DOHH2 (cell line): Measurements from ENCODE around the gene ARFRP1.
"Not testable (repeated sequence)": the region's sequence is repeated elsewhere in the genome, so short reads cannot be mapped to it uniquely, and the experiment has no call there.

ENCODE experiments used
- H3F3A ChIP-seq: fragments of 200-600 bp; sonication (generic), shearing (Covaris generic); 2 replicates; pipeline ENCODE4 v1.6.0; 2016; ENCODE audit warnings: antibody characterized with exemption, mild to moderate bottlenecking; ENCODE audit not compliant: control insufficient read depth, insufficient read depth
- H3K27ac ChIP-seq: fragments of 200-600 bp; sonication (generic); 2 replicates; pipeline ENCODE4 v1.5.1; 2014; ENCODE audit warnings: low read depth, mild to moderate bottlenecking, low read length, moderate library complexity
- H3K27me3 ChIP-seq: fragments of 200-600 bp; sonication (generic); 2 replicates; pipeline ENCODE4 v1.6.1; 2014; ENCODE audit warnings: mild to moderate bottlenecking, low read length, mixed read lengths; ENCODE audit not compliant: control insufficient read depth
- H3K36me3 ChIP-seq: fragments of 200-600 bp; sonication (generic); 2 replicates; pipeline ENCODE4 v1.6.1; 2014; ENCODE audit warnings: mild to moderate bottlenecking, low read length, moderate library complexity, mixed read lengths; ENCODE audit not compliant: control insufficient read depth
- H3K4me1 ChIP-seq: fragments of 200-600 bp; sonication (generic); 2 replicates; pipeline ENCODE4 v1.6.1; 2014; ENCODE audit warnings: mild to moderate bottlenecking, low read length, mixed read lengths; ENCODE audit not compliant: control insufficient read depth
- H3K4me2 ChIP-seq: fragments of 200-600 bp; sonication (generic); 2 replicates; pipeline ENCODE4 v1.6.0; 2014; ENCODE audit warnings: mild to moderate bottlenecking, low read length, moderate library complexity
- H3K4me3 ChIP-seq: fragments of 200-600 bp; sonication (generic); 2 replicates; pipeline ENCODE4 v1.5.1; 2014; ENCODE audit warnings: mild to moderate bottlenecking, low read length, mixed read lengths
- H3K79me2 ChIP-seq: fragments of 200-600 bp; sonication (generic); 2 replicates; pipeline ENCODE4 v1.6.1; 2014; ENCODE audit warnings: mild to moderate bottlenecking, low read length, mixed read lengths; ENCODE audit not compliant: control insufficient read depth
- H3K9me2 ChIP-seq: fragments of 200-600 bp; sonication (generic); replicated peaks from 2 replicates; pipeline ENCODE4 v1.6.1; 2014; ENCODE audit warnings: mild to moderate bottlenecking, low read length, mixed read lengths; ENCODE audit not compliant: control insufficient read depth
- H3K9me3 ChIP-seq: fragments of 200-600 bp; sonication (generic); 2 replicates; pipeline ENCODE4 v1.6.1; 2014; ENCODE audit warnings: antibody characterized with exemption, low read length, mixed read lengths; ENCODE audit not compliant: control insufficient read depth, insufficient read depth
- H4K20me1 ChIP-seq: fragments of 200-600 bp; sonication (generic); 2 replicates; pipeline ENCODE4 v1.6.0; 2014; ENCODE audit warnings: low read depth, mild to moderate bottlenecking, antibody characterized with exemption, low read length, moderate library complexity; ENCODE audit not compliant: control insufficient read depth, insufficient read depth
- EZH2phosphoT487 ChIP-seq: fragments of 200-600 bp; sonication (generic); IDR thresholded peaks from 2 replicates; pipeline ENCODE4 v1.6.1; 2017; ENCODE audit warnings: borderline replicate concordance, mild to moderate bottlenecking, antibody characterized with exemption, low read length, moderate library complexity, mixed read lengths
- TF ChIP-seq, protein P1 (sequence below): fragments of 200-600 bp; sonication (generic); IDR thresholded peaks from one replicate; pipeline ENCODE4 v1.5.1; 2014; ENCODE audit warnings: antibody characterized with exemption, mild to moderate bottlenecking, low read depth, low read length; ENCODE audit not compliant: poor library complexity, severe bottlenecking

Gene ARFRP1

GRCh38 chr20:63661108-63661507, 46.7 kb downstream of the ARFRP1 start:
- Histone ChIP-seq H3K27ac (no peak overlapping the region), H4K20me1 (peaks cover 8% of the 10 kb centered on the region; the same call in 1 of the 2 replicates), H3F3A (no peaks in the 10 kb centered on the region), H3K79me2 (peaks cover 23% of the 10 kb centered on the region), H3K4me1 (peaks cover 17% of the 10 kb centered on the region), H3K4me3 (no peak overlapping the region), H3K9me2 (no peaks in the 10 kb centered on the region), H3K27me3 (no peaks in the 10 kb centered on the region), H3K4me2 (no peak overlapping the region), H3K36me3 (peaks cover 42% of the 10 kb centered on the region), H3K9me3 (no peaks in the 10 kb centered on the region)
- TF ChIP-seq EZH2phosphoT487, result no peak
- TF ChIP-seq, protein P1, sequence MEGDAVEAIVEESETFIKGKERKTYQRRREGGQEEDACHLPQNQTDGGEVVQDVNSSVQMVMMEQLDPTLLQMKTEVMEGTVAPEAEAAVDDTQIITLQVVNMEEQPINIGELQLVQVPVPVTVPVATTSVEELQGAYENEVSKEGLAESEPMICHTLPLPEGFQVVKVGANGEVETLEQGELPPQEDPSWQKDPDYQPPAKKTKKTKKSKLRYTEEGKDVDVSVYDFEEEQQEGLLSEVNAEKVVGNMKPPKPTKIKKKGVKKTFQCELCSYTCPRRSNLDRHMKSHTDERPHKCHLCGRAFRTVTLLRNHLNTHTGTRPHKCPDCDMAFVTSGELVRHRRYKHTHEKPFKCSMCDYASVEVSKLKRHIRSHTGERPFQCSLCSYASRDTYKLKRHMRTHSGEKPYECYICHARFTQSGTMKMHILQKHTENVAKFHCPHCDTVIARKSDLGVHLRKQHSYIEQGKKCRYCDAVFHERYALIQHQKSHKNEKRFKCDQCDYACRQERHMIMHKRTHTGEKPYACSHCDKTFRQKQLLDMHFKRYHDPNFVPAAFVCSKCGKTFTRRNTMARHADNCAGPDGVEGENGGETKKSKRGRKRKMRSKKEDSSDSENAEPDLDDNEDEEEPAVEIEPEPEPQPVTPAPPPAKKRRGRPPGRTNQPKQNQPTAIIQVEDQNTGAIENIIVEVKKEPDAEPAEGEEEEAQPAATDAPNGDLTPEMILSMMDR, result no peak

- Histone ChIP-seq H3K4me2 (no peak overlapping the region), H3F3A (no peaks in the 10 kb centered on the region), H3K4me1 (peaks cover 17% of the 10 kb centered on the region), H3K36me3 (peaks cover 37% of the 10 kb centered on the region), H3K27me3 (no peaks in the 10 kb centered on the region), H3K4me3 (no peak overlapping the region), H3K79me2 (peaks cover 23% of the 10 kb centered on the region), H4K20me1 (peaks cover 8% of the 10 kb centered on the region; the same call in 1 of the 2 replicates), H3K9me3 (no peaks in the 10 kb centered on the region), H3K27ac (no peak overlapping the region), H3K9me2 (no peaks in the 10 kb centered on the region)
- TF ChIP-seq, protein P1, result no peak
- TF ChIP-seq EZH2phosphoT487, result no peak
These were observed 47.2 kb downstream of the ARFRP1 start for GRCh38 chr20:63660622-63661021.

GRCh38 chr20:63660174-63660573, 47.6 kb downstream of the ARFRP1 start:
- not testable (repeated sequence) for H3K4me3 ChIP-seq, H3K9me3 ChIP-seq, H3K27ac ChIP-seq, H3K4me2 ChIP-seq, H4K20me1 ChIP-seq, H3K9me2 ChIP-seq, H3F3A ChIP-seq, H3K27me3 ChIP-seq
- Histone ChIP-seq H3K79me2 (peaks cover 23% of the 10 kb centered on the region), H3K36me3 (peaks cover 35% of the 10 kb centered on the region), H3K4me1 (peaks cover 17% of the 10 kb centered on the region)

DNA sequence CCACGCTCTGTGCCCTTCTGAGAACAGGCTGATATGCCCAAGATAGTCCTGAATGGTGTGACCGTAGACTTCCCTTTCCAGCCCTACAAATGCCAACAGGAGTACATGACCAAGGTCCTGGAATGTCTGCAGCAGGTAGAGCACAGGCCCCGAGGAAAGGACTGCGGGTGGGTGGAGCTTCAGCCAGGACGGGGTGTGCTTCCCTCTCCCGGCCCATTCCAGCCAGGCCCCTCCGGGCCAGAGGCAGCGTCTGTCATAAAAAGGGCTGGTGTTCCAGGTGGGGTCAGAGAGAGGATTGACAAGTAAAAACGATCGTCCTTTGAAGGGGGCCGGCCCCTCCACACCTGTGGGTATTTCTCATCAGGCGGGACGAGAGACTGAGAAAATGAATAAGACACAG, 48.4 kb downstream of the ARFRP1 start:
- TF ChIP-seq, protein P1, result no peak
- no peak for TF ChIP-seq EZH2phosphoT487
- no peaks in the 10 kb centered on the region for H3K27me3 ChIP-seq
- no peaks in the 10 kb centered on the region for H3F3A ChIP-seq
- H3K4me1 ChIP-seq, result peaks cover 23% of the 10 kb centered on the region
- H3K9me2 ChIP-seq, result no peaks in the 10 kb centered on the region
- H3K9me3 ChIP-seq, result no peaks in the 10 kb centered on the region
- H3K79me2 ChIP-seq, result peaks cover 23% of the 10 kb centered on the region
- peak overlapping the region; percentile 84 for H3K4me2 ChIP-seq
- H3K4me3 ChIP-seq, result peak overlapping the region; percentile 94
- no peak overlapping the region for H3K27ac ChIP-seq
- H3K36me3 ChIP-seq, result peaks cover 35% of the 10 kb centered on the region
- H4K20me1 ChIP-seq, result peaks cover 8% of the 10 kb centered on the region; the same call in 1 of the 2 replicates
